Measurements from ENCODE around the gene COLEC11. TPM values are rescaled to one million over a fixed set of nuclear protein-coding genes. Genes with fewer than 3 reads are reported as not detected.

The COLEC11 gene
- total RNA-seq = 1 to 10 TPM in 1 of 2 donors, under 1 TPM in 1; 0.84 to 1.4 TPM
- polyA plus RNA-seq (ENCODE audit: insufficient read length in 6 of 6) = 1 to 10 TPM; 3.3 to 7.1 (median 4.8) TPM
- long read RNA-seq, donor 1, partial matches to known transcripts = 181 of 194 reads
- long read RNA-seq, donor 1, other reads (novel, unspliced or antisense) = 8 of 194 reads
- long read RNA-seq, donor 2, partial matches to known transcripts = 0 of 12 reads
- long read RNA-seq, donor 2, other reads (novel, unspliced or antisense) = 11 of 12 reads
- long read RNA-seq, donor 3, transcript COLEC11-202 (7 exons, 1,259 nt) = major isoform, 7 of 164 reads
- long read RNA-seq, donor 3, partial matches to known transcripts = 154 of 164 reads
- long read RNA-seq, donor 3, other reads (novel, unspliced or antisense) = 0 of 164 reads
- long read RNA-seq, donor 4 = 0 reads
- long read RNA-seq, donor 5, partial matches to known transcripts = 228 of 238 reads
- long read RNA-seq, donor 5, other reads (novel, unspliced or antisense) = 7 of 238 reads
- long read RNA-seq, donor 6, partial matches to known transcripts = 279 of 285 reads
- long read RNA-seq, donor 6, other reads (novel, unspliced or antisense) = 0 of 285 reads
- long read RNA-seq, donor 7, partial matches to known transcripts = 84 of 86 reads
- long read RNA-seq, donor 7, other reads (novel, unspliced or antisense) = 0 of 86 reads
- long read RNA-seq, donor 8, partial matches to known transcripts = 109 of 112 reads
- long read RNA-seq, donor 8, other reads (novel, unspliced or antisense) = 0 of 112 reads
- long read RNA-seq, donor 9, partial matches to known transcripts = 14 of 14 reads
- long read RNA-seq, donor 9, other reads (novel, unspliced or antisense) = 0 of 14 reads
- long read RNA-seq, donor 10, partial matches to known transcripts = 0 of 1 reads
- long read RNA-seq, donor 10, other reads (novel, unspliced or antisense) = 0 of 1 reads
- long read RNA-seq, donor 11, partial matches to known transcripts = 254 of 254 reads
- long read RNA-seq, donor 11, other reads (novel, unspliced or antisense) = 0 of 254 reads
- long read RNA-seq, donor 12, partial matches to known transcripts = 120 of 127 reads
- long read RNA-seq, donor 12, other reads (novel, unspliced or antisense) = 0 of 127 reads

- no peaks in the 10 kb centered on the region for H3K36me3 ChIP-seq
- no peak for TF ChIP-seq CTCF (IDR thresholded peaks at IDR 0.05)
- H3K9me3 ChIP-seq = no peaks in the 10 kb centered on the region
- ATAC-seq (peak; percentile 62), DNase-seq (peak in 2 of 4 donors; percentile 27 to 56)
- intact Hi-C loops (cut with DNase I) = no loop called here
- H3K4me1 ChIP-seq = no peaks in the 10 kb centered on the region
- peaks cover 0 to 11% of the 10 kb centered on the region in 2 donors for H3K27me3 ChIP-seq
- H3K4me3 ChIP-seq = no peak within 1 kb of the TSS
- H3K27ac ChIP-seq = no peak within 1 kb of the TSS
Measured at GRCh38 chr2:3594493-3595281, at the start of gene COLEC11. Gene COLEC11 (plus strand): TSS chr2:3595112. CDS start chr2:3604341, 9,229 bp downstream.

GRCh38 chr2:3545788-3546478 is 49.0 kb upstream of the COLEC11 start:
- DNase-seq (no peak), ATAC-seq (no peak)
- intact Hi-C loops (cut with DNase I) = no loop called here
- no peak for TF ChIP-seq CTCF (IDR thresholded peaks at IDR 0.05)
- Histone ChIP-seq H3K4me1 (no peaks in the 10 kb centered on the region), H3K36me3 (peaks cover 4 to 100% of the 10 kb centered on the region in 2 donors), H3K4me3 (no peak overlapping the region), H3K27me3 (no peaks in the 10 kb centered on the region), H3K9me3 (no peaks in the 10 kb centered on the region), H3K27ac (no peak overlapping the region)

GRCh38 chr2:3547915-3548314 is 47.0 kb upstream of the COLEC11 start:
- no peak for ATAC-seq
- no peak for TF ChIP-seq CTCF (IDR thresholded peaks at IDR 0.05)
- no peaks in the 10 kb centered on the region for H3K27me3 ChIP-seq
- no peak for DNase-seq
- intact Hi-C loops (cut with DNase I) = no loop called here
- no peaks in the 10 kb centered on the region for H3K4me1 ChIP-seq
- no peaks in the 10 kb centered on the region for H3K9me3 ChIP-seq
- H3K36me3 ChIP-seq = peaks cover 0 to 96% of the 10 kb centered on the region in 2 donors
- H3K4me3 ChIP-seq = no peak overlapping the region
- no peak overlapping the region for H3K27ac ChIP-seq

- Histone ChIP-seq H3K36me3 (peaks cover 0 to 74% of the 10 kb centered on the region in 2 donors), H3K4me3 (no peak overlapping the region), H3K9me3 (no peaks in the 10 kb centered on the region), H3K27me3 (no peaks in the 10 kb centered on the region), H3K27ac (no peak overlapping the region), H3K4me1 (peaks cover 6 to 17% of the 10 kb centered on the region in 2 donors)
- no peak for TF ChIP-seq CTCF (IDR thresholded peaks at IDR 0.05)
- ATAC-seq = no peak
- no peak for DNase-seq
- intact Hi-C loops (cut with DNase I) = no loop called here
Measured at GRCh38 chr2:3553946-3554345, 41.0 kb upstream of the COLEC11 start.

Measured in left lung (tissue), 14 donors.